Measurements from ENCODE around the gene TSPAN32. TPM values are rescaled to one million over a fixed set of nuclear protein-coding genes. Genes with fewer than 3 reads are reported as not detected.

TSPAN32 gene
- total and polyA plus RNA-seq, 10 donors, result 10.6 to 21.8 (median 17.5) TPM

DNA sequence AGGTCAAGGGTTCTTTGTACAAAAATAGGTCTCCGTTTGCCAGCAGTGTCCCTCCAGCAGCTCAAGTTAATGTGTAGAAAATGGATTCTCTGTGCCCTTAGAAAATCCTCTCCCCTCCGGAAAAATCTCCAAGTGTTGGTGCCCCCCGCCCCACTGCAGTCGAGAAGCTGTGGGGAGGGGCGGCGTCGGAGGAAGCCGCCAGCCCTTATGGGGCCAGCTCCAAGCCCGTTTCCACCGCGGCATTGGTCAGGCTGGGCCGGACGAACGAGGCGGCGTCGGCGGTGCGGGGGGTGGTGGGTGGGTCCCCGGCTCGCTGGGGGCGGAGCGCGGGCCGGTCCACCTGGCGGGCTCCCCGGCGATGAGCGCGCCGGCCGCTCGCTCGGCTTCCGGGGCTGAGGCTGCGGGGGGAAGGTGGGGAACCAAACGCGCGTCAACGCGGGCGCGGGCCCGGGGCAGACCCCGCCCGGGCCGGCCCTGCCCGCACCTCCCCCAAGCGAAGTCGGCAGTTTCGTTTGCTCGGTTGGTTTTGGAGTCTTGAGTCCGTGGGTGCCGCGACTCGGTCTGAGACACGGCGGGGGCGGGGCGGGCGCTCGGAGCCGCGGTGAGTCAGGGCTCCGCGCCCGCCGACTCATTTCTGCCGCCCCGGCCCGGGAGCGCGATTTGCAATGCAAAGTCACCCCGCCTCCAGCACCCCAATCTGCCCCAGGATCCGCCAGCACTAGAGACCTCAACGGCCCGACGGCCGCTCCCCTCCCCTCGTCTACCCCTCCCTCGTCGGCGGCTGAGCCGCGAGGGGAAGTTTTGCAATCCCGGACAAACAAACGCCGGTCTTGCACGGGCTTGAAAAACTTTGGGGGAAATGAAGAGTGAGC lies 32.8 kb upstream of the TSPAN32 start:
- H3K4me1 ChIP-seq, result peaks cover 22 to 71% (median 55%) of the 10 kb centered on the region in 6 donors
- DNase-seq, result peak; percentile 91
- no peaks in the 10 kb centered on the region for H3K9me3 ChIP-seq
- peak overlapping the region in 7 of 8 donors; percentile 65 to 91 (median 80) for H3K27ac ChIP-seq
- TF ChIP-seq CTCF (IDR thresholded peaks at IDR 0.05 in 8 of 11, conservative IDR thresholded peaks at IDR 0.05 in 3 of 11) (no peak), POLR2AphosphoS5 (IDR thresholded peaks at IDR 0.05) (peak; percentile 34 to 66 (median 54))
- H3K4me3 ChIP-seq, result peak overlapping the region; percentile 14 to 74 (median 50)
- 1 to 3% (median 2%) methylated on average over 47 to 89 of the region's 89 CpGs for WGBS, 5 donors
- H3K27me3 ChIP-seq (replicated peaks in 1 of 7), result peaks cover 7 to 58% (median 40%) of the 10 kb centered on the region in 7 donors
- intact Hi-C loops (cut with DNase I; ENCODE audit: low total_unique reads), result no loop called here
- no peaks in the 10 kb centered on the region for H3K36me3 ChIP-seq

- Histone ChIP-seq H3K27ac (peak overlapping the region in 7 of 8 donors; percentile 65 to 91 (median 80)), H3K4me1 (peaks cover 22 to 70% (median 55%) of the 10 kb centered on the region in 6 donors), H3K4me3 (peak overlapping the region; percentile 14 to 74 (median 50)), H3K27me3 (replicated peaks in 1 of 7) (peaks cover 7 to 63% (median 40%) of the 10 kb centered on the region in 7 donors), H3K36me3 (no peaks in the 10 kb centered on the region), H3K9me3 (no peaks in the 10 kb centered on the region)
- WGBS, 5 donors, result 1 to 6% (median 2%) methylated on average over 22 to 104 of the region's 104 CpGs
- intact Hi-C loops (cut with DNase I; ENCODE audit: low total_unique reads), result no loop called here
- TF ChIP-seq POLR2A (IDR thresholded peaks at IDR 0.05), result no peak
- peak; percentile 25 to 47 (median 33) for TF ChIP-seq POLR2AphosphoS5 (IDR thresholded peaks at IDR 0.05)
- peak in 4 of 11 experiments; percentile 15 to 42 (median 30) for TF ChIP-seq CTCF (IDR thresholded peaks at IDR 0.05 in 8 of 11, conservative IDR thresholded peaks at IDR 0.05 in 3 of 11)
- DNase-seq, result peak; percentile 90
Measured at GRCh38 chr11:2269601-2270321, 32.1 kb upstream of the TSPAN32 start.

GRCh38 chr11:2270322-2271076 lies 31.3 kb upstream of the TSPAN32 start, which contains the start of gene ASCL2:
ASCL2 (minus strand) TSS chr11:2270588; CDS start chr11:2270332, 256 bp downstream.
- peak; percentile 78 for DNase-seq
- Histone ChIP-seq H3K4me1 (peaks cover 18 to 63% (median 49%) of the 10 kb centered on the region in 6 donors), H3K4me3 (peak within 1 kb of the TSS; percentile 14 to 74 (median 50)), H3K36me3 (no peaks in the 10 kb centered on the region), H3K9me3 (no peaks in the 10 kb centered on the region), H3K27me3 (replicated peaks in 1 of 7) (peaks cover 7 to 63% (median 40%) of the 10 kb centered on the region in 7 donors), H3K27ac (peak within 1 kb of the TSS in 7 of 8 donors; percentile 65 to 91 (median 80))
- TF ChIP-seq CTCF (IDR thresholded peaks at IDR 0.05 in 8 of 11, conservative IDR thresholded peaks at IDR 0.05 in 3 of 11) (no peak), POLR2AphosphoS5 (IDR thresholded peaks at IDR 0.05) (peak in 2 of 3 donors; percentile 36 to 67), POLR2A (IDR thresholded peaks at IDR 0.05) (no peak)
- 3 to 11% (median 3%) methylated on average over 20 to 89 of the region's 89 CpGs for WGBS, 5 donors
- intact Hi-C loops (cut with DNase I; ENCODE audit: low total_unique reads), result no loop called here
